Ectodermal cell (in vitro differentiated cells): Measurements from ENCODE around the gene MAPK1.

ENCODE experiments used
- H3K27ac ChIP-seq: 2 replicates; pipeline ENCODE4 v1.7.0; 2013; ENCODE audit warnings: mild to moderate bottlenecking, low read depth, low read length; ENCODE audit not compliant: insufficient read depth, poor library complexity, severe bottlenecking
- H3K27me3 ChIP-seq: 2 replicates; pipeline ENCODE4 v1.7.0; 2013; ENCODE audit warnings: mild to moderate bottlenecking, low read length; ENCODE audit not compliant: insufficient read depth, control insufficient read depth, poor library complexity, severe bottlenecking
- H3K36me3 ChIP-seq: one replicate; pipeline ENCODE4 v1.7.0; 2013; ENCODE audit warnings: low read length; ENCODE audit not compliant: control insufficient read depth, insufficient read depth
- H3K4me1 ChIP-seq: one replicate; pipeline ENCODE4 v1.7.0; 2013; ENCODE audit warnings: low read length; ENCODE audit not compliant: control insufficient read depth, insufficient read depth
- H3K4me3 ChIP-seq: 2 replicates; pipeline ENCODE4 v1.7.0; 2013; ENCODE audit warnings: low read depth, low read length, control low read depth; ENCODE audit not compliant: insufficient read depth
- H3K9me3 ChIP-seq: 2 replicates; pipeline ENCODE4 v1.7.0; 2013; ENCODE audit warnings: mild to moderate bottlenecking, low read length, moderate library complexity; ENCODE audit not compliant: control insufficient read depth
- WGBS, 2 experiments: methylation state at CpG; one replicate each; pipeline ENCODE4 v1.1.7; 2013; ENCODE audit warnings: missing lambda C conversion rate in 2 of 2; 5-methylcytosine and 5-hydroxymethylcytosine counted together

Gene MAPK1

DNA sequence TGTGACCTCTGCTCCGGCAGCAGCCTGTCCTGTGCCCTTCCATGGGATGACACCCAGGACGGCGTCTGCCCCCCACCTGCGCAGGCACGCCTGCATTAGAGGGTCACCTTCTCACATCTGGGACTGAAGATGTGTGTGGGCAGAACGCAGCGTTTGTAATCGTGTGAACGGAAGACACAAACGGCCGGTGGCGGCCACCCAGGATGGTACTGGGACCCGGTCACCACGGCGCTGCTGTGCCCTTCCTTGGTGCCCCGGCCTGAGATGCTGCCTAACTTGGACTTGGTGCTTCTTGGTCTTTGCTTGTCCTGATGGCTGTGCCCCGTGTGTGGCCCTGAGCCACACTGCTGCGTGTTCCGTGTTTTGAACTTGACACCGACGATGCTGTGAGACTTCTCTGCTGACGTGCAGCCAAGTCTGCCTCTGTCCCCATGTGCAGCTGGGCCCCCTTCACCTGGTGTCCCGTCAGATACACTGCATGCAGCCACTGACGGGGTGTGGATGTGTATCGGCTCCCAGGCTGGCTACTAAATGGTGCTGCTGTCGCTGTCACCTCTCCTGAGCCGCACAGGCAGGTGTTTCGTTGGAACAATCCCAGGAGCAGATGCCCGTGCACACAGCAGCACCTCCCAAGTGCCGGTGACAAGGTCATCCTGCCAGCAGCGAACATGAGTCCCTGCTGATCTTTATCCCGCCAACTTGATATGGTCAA is 153.2 kb downstream of the MAPK1 start:
- 95% methylated on average over 32 of the region's 32 CpGs for WGBS, 2 experiments
- Histone ChIP-seq H3K4me3 (no peak overlapping the region), H3K9me3 (no peaks in the 10 kb centered on the region), H3K27ac (no peak overlapping the region), H3K36me3 (peaks cover under 1% of the 10 kb centered on the region), H3K27me3 (no peaks in the 10 kb centered on the region), H3K4me1 (peaks cover 4% of the 10 kb centered on the region)

DNA sequence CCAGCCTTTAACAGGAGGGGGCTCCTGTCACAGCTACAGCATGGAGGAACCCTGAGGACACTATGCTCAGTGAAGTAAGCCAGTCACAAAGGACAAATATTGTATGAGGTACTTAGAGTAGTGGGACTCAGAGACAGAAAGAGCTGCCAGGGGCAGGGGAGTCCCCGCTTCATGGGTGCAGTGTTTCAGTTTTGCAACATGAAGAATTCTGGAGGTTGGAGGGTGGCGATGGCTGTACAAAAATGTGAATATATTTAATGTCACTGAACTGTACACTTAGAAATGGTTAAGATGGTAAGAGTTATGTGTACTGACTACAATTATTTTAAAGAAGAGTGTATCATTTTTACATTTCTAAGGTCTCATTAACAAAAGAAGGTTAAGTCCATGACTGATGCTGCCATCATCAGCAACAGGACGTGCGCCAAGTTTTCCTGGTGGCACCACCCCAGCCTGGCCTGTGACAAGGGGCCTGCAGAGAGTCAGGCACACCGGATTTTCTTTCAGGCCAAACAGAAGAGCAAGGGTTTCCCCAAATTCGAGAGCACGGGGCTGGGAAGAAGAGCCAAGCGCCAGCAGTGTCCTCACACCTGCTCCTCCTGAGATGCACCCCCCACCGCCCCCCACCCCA is 153.9 kb downstream of the MAPK1 start:
- no peaks in the 10 kb centered on the region for H3K9me3 ChIP-seq
- H3K36me3 ChIP-seq = peaks cover 4% of the 10 kb centered on the region
- H3K27ac ChIP-seq = peak overlapping the region; percentile 8
- 88 to 89% methylated on average over 9 of the region's 9 CpGs for WGBS, 2 experiments
- no peak overlapping the region for H3K4me3 ChIP-seq
- peaks cover 4% of the 10 kb centered on the region for H3K4me1 ChIP-seq
- H3K27me3 ChIP-seq = no peaks in the 10 kb centered on the region

DNA sequence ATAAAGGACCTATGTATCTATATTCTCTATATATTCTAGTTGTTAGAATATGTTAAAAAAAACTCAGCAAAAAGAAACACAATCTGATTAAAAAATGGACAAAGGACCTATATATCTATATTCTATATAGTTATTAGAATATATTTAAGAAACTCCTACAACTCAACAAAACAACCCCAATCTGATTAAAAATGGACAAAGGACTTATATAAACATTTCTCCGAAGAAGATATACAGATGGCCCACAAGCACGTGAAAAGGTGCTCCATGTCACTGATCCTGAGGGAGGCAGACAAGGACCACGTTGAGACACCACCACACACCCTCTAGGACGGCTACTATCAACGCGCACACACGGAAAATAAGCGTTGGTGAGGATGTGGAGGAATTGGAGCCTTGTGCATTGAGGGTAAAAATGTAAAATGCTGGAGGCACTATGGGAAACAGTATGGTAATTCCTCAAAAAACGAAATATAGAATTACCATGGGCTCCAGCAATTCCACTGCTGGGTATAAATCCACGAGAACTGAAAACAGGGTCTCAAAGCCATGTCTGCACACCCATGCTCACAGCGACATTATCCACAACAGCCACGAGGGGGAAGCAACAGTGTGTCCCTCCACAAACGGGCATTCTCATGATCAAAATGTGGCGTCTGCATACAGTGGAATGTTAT is 154.6 kb downstream of the MAPK1 start:
- no peak overlapping the region for H3K4me3 ChIP-seq
- WGBS, 2 experiments = 57 to 66% methylated on average over 14 of the region's 14 CpGs
- no peak overlapping the region for H3K27ac ChIP-seq

DNA sequence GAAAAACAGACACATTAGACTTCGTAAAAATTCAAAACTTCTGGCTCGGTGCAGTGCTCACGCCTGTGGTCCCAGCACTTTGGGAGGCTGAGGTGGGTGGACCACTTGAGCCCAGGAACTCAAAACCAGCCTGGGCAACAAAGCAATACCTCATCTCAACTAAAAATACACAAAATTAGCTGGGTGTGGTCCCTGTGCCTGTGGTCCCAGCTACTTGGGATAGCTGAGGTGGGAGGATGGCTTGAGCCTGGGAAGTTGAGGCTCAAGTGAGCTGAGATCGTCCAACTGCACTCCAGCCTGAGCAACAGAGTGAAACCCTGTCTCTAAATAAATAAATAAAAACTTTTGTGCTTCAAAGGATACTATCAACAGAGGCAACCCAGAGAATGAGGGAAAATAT is 155.6 kb downstream of the MAPK1 start:
- H3K36me3 ChIP-seq = peaks cover 4% of the 10 kb centered on the region
- peaks cover 4% of the 10 kb centered on the region for H3K4me1 ChIP-seq
- 92 to 99% methylated on average over 4 of the region's 4 CpGs for WGBS, 2 experiments
- no peak overlapping the region for H3K27ac ChIP-seq
- no peak overlapping the region for H3K4me3 ChIP-seq
- no peaks in the 10 kb centered on the region for H3K27me3 ChIP-seq
- H3K9me3 ChIP-seq = no peaks in the 10 kb centered on the region

More for the DNA sequence above, 154.6 kb downstream of the MAPK1 start:
- Histone ChIP-seq H3K9me3 (no peaks in the 10 kb centered on the region), H3K36me3 (peaks cover 4% of the 10 kb centered on the region), H3K4me1 (peaks cover 4% of the 10 kb centered on the region), H3K27me3 (no peaks in the 10 kb centered on the region)

DNA sequence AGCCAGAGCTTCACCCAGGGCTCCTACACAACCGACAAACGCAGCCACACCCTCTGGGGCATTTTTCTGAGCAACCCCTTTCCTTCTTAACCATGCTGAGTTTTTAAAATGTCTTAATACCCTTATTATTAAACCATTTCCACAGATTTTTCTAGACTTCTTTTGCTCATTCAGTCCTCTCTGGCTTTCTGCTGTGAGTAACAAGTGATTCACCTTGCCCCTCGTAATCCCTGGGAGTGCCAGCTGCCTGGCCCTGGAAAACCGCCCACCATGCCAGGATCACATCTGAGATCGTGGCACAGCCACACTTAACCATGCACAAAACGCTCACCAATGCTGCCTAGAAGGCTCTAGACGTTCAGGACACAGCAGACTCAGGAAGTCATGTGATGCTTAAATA is 157.3 kb downstream of the MAPK1 start:
- Histone ChIP-seq H3K9me3 (no peaks in the 10 kb centered on the region), H3K4me3 (no peak overlapping the region), H3K27ac (no peak overlapping the region), H3K36me3 (peaks cover 4% of the 10 kb centered on the region), H3K4me1 (peaks cover 4% of the 10 kb centered on the region), H3K27me3 (no peaks in the 10 kb centered on the region)
- 92 to 93% methylated on average over 7 of the region's 7 CpGs for WGBS, 2 experiments

DNA sequence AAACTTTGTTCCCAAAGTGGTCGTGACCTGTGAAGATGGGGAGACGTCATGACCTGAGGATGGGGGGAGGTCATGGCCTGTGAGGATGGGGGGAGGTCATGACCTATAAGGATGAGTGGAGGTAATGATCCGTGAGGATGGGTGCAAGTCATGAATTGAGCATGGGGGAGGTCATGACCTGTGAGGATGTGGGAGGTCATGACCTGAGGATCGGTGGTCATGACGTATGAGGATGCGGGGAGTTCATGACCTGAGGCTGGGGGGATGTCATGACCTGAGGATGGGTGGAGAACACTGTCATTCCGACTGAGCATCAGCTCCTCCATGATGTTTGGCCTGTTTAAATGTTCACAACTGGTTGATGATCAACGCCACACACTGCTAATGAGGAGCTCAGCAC is 157.8 kb downstream of the MAPK1 start:
- no peaks in the 10 kb centered on the region for H3K9me3 ChIP-seq
- no peaks in the 10 kb centered on the region for H3K27me3 ChIP-seq
- no peak overlapping the region for H3K27ac ChIP-seq
- peaks cover 4% of the 10 kb centered on the region for H3K4me1 ChIP-seq
- H3K4me3 ChIP-seq = no peak overlapping the region
- 95 to 96% methylated on average over 8 of the region's 8 CpGs for WGBS, 2 experiments
- peaks cover 4% of the 10 kb centered on the region for H3K36me3 ChIP-seq

DNA sequence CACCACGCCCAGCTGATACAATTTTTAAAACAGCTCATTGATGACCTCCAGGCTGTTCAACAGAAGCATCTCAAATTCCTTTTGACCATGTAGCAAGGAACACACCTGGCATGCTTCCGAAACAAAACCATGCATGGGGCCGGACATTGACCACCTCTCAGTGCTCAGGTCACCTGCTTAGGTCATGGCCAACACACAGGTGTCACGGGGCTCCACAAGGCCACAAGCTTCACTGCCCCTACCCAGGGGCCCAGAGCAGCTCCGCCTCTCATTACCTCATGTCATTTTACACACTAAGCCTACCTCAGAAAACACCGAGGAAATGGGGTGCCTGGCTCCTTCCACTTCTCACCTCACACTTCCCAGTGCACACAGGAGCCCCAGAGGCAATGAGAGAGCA is 158.5 kb downstream of the MAPK1 start:
- WGBS, 2 experiments = 94 to 96% methylated on average over 6 of the region's 6 CpGs
- no peak overlapping the region for H3K27ac ChIP-seq
- H3K27me3 ChIP-seq = no peaks in the 10 kb centered on the region
- H3K4me3 ChIP-seq = no peak overlapping the region
- H3K4me1 ChIP-seq = peaks cover 4% of the 10 kb centered on the region
- H3K36me3 ChIP-seq = peaks cover 4% of the 10 kb centered on the region
- H3K9me3 ChIP-seq = no peaks in the 10 kb centered on the region

DNA sequence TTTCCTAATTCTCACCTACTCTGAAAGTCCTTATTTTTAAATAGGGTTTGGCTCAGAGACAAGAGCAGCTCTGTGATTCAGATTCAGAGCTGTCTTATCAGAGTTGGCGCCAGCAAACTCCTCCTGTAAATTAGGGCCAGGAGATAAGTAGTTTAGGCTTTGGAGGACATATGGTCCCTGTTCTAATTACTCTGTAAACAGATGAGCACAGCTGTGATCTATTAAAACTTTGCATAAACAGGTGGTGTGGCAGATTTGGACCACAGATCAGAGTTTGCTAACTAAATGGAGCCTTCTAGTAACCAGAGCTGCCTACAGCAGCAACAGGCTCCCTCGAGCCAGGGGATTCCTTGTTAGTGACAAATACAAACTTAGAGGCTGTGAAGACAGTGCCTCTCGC is 159.8 kb downstream of the MAPK1 start:
- Histone ChIP-seq H3K4me3 (no peak overlapping the region), H3K4me1 (no peaks in the 10 kb centered on the region), H3K9me3 (no peaks in the 10 kb centered on the region), H3K36me3 (peaks cover 13% of the 10 kb centered on the region), H3K27me3 (no peaks in the 10 kb centered on the region), H3K27ac (no peak overlapping the region)
- WGBS, 2 experiments = 94 to 96% methylated on average over 3 of the region's 3 CpGs
